K562 (cell line): Measurements from ENCODE around the gene ADAMTS2. TPM values are rescaled to one million over a fixed set of nuclear protein-coding genes. Genes with fewer than 3 reads are reported as not detected.

Experiments used
- ATAC-seq: fragments of 200-7000 bp; cut with Tn5 transposase; 3 replicates; pipeline ENCODE4 v1.9.1; 2020; ENCODE audit warnings: moderate library complexity
- BruUV-seq: library from RNA; stranded (reverse); fragments of 400-500 nt; replicated peaks from 2 replicates; lab custom pipeline; 2021; lab: Mats Ljungman, UMichigan
- CTCF ChIA-PET: fragments of 300-600 bp; formaldehyde crosslinking; extraction: SDS; loops from one replicate; lab custom pipeline; 2021; ENCODE audit warnings: low intra/inter-chr PET ratio; lab: Yijun Ruan, JAX
- POLR2A ChIA-PET: fragments of 300-600, 350-650 bp; sonication (Branson Sonifier 250); formaldehyde crosslinking; extraction: SDS; loops from one replicate; lab custom pipeline; 2021; ENCODE audit warnings: antibody characterized with exemption, inconsistent platforms; lab: Yijun Ruan, JAX
- DNase-seq, 4 experiments: peaks; one replicate each; pipeline versions ENCODE4 v3.0.0 to v3.0.0-alpha.2; 2011 to 2018; ENCODE audit warnings: low spot score in 3 of 4, mixed read lengths in 3 of 4; ENCODE audit errors: extremely low read depth in 1 of 4
- FAIRE-seq: peaks from 2 replicates; lab custom pipeline; 2011; peaks lifted over from hg19 to GRCh38; lab: Jason Lieb, UNC
- H2AFZ ChIP-seq: 2 replicates; pipeline ENCODE4 v1.6.0; 2011; ENCODE audit warnings: low read depth, low read length, control low read depth, inconsistent platforms
- H3K27ac ChIP-seq: fragments of 200-600 bp; 3 replicates; pipeline ENCODE4 v1.8.0; 2011; ENCODE audit warnings: low read depth, mild to moderate bottlenecking, control low read depth, inconsistent platforms, low read length, moderate library complexity, mixed read lengths; ENCODE audit errors: extremely low read depth
- H3K27me3 ChIP-seq, 2 experiments: fragments of 300-600 bp in 1 of 2; 2 replicates in 1 of 2; 3 replicates in 1 of 2; pipeline versions ENCODE4 v1.6.0 to v1.8.0; 2011; ENCODE audit warnings: inconsistent platforms in 2 of 2, low read length in 2 of 2, mild to moderate bottlenecking in 1 of 2, mixed read lengths in 1 of 2, moderate library complexity in 1 of 2; ENCODE audit not compliant: control insufficient read depth in 2 of 2, insufficient read depth in 2 of 2
- H3K36me3 ChIP-seq: fragments of 300-600 bp; 3 replicates; pipeline ENCODE4 v1.8.0; 2011; ENCODE audit warnings: mild to moderate bottlenecking, low read length, inconsistent platforms; ENCODE audit not compliant: control insufficient read depth, insufficient read depth
- H3K4me1 ChIP-seq, 2 experiments: fragments of 200-600 bp in 1 of 2; replicated peaks in 1 of 2; 2 replicates in 1 of 2; 3 replicates in 1 of 2; pipeline versions ENCODE4 v1.5.1 to v1.8.0; 2011; ENCODE audit warnings: inconsistent platforms in 2 of 2, low read length in 2 of 2, mild to moderate bottlenecking in 1 of 2, mixed read lengths in 1 of 2, moderate library complexity in 1 of 2; ENCODE audit not compliant: control insufficient read depth in 2 of 2, insufficient read depth in 2 of 2
- H3K4me2 ChIP-seq: 2 replicates; pipeline ENCODE4 v1.6.1; 2011; ENCODE audit warnings: low read length, control low read depth, inconsistent platforms, mixed read lengths; ENCODE audit not compliant: insufficient read depth
- H3K4me3 ChIP-seq: fragments of 200-600 bp; sonication (generic), shearing (Covaris generic); 2 replicates; pipeline ENCODE4 v1.5.1; 2016; ENCODE audit warnings: control low read depth, inconsistent platforms
- H3K79me2 ChIP-seq: fragments of 200-600 bp; 3 replicates; pipeline ENCODE4 v1.8.0; 2011; ENCODE audit warnings: low read length, inconsistent platforms; ENCODE audit not compliant: control insufficient read depth, insufficient read depth
- H3K9ac ChIP-seq, 2 experiments: 2 replicates each; pipeline versions ENCODE4 v1.6.0 to v1.6.1; 2011; ENCODE audit warnings: low read depth in 2 of 2, low read length in 2 of 2, control low read depth in 1 of 2, inconsistent platforms in 1 of 2, mild to moderate bottlenecking in 1 of 2, mixed read lengths in 1 of 2; ENCODE audit not compliant: insufficient read depth in 1 of 2
- H3K9me1 ChIP-seq: one replicate; pipeline ENCODE4 v1.6.0; 2011; ENCODE audit warnings: inconsistent platforms, mild to moderate bottlenecking, low read length, moderate library complexity; ENCODE audit not compliant: control insufficient read depth, insufficient read depth
- H3K9me3 ChIP-seq: replicated peaks from 2 replicates; pipeline ENCODE4 v1.5.1; 2011; ENCODE audit warnings: low read depth, low read length, inconsistent platforms; ENCODE audit not compliant: control insufficient read depth, insufficient read depth
- H4K20me1 ChIP-seq: replicated peaks from 2 replicates; pipeline ENCODE4 v1.6.1; 2011; ENCODE audit warnings: low read length, inconsistent platforms, mixed read lengths; ENCODE audit not compliant: control insufficient read depth, insufficient read depth
- ATF2 ChIP-seq: sonication (generic); formaldehyde crosslinking; IDR thresholded peaks from 2 replicates; pipeline ENCODE4 v1.8.1; 2022; ENCODE audit warnings: missing genetic modification reagents
- DNMT1 ChIP-seq: fragments of 450-650 bp; IDR thresholded peaks from 2 replicates; pipeline ENCODE4 v1.6.1; 2016; ENCODE audit warnings: antibody characterized with exemption, mild to moderate bottlenecking
- KDM2B ChIP-seq: fragments of 250-450 bp; sonication (Bioruptor Pico); IDR thresholded peaks from 2 replicates; pipeline ENCODE4 v1.8.0; 2021; ENCODE audit warnings: mild to moderate bottlenecking, moderate library complexity
- KDM5B ChIP-seq: fragments of 200-600 bp; sonication (generic); IDR thresholded peaks from 2 replicates; pipeline ENCODE4 v1.6.1; 2012; ENCODE audit warnings: low read depth, mild to moderate bottlenecking, moderate library complexity, low read length, control low read depth, inconsistent platforms; ENCODE audit not compliant: insufficient replicate concordance
- KLF10 ChIP-seq: fragments of 250-450 bp; sonication (Bioruptor Pico); IDR thresholded peaks from 2 replicates; pipeline ENCODE4 v1.6.1; 2021; ENCODE audit warnings: matching md5 sums
- MITF ChIP-seq: IDR thresholded peaks from 2 replicates; pipeline ENCODE4 v1.6.1; 2014; ENCODE audit warnings: antibody characterized with exemption
- NBN ChIP-seq: fragments of 450-650 bp; IDR thresholded peaks from 2 replicates; pipeline ENCODE4 v1.6.1; 2016; ENCODE audit warnings: low read depth, mild to moderate bottlenecking
- NFYB ChIP-seq: IDR thresholded peaks from 2 replicates; pipeline ENCODE4 v1.6.1; 2011; ENCODE audit warnings: mild to moderate bottlenecking, moderate library complexity; ENCODE audit not compliant: insufficient read length; ENCODE audit errors: extremely low read depth
- NUFIP1 ChIP-seq: fragments of 450-650 bp; IDR thresholded peaks from 2 replicates; pipeline ENCODE4 v1.6.1; 2018; ENCODE audit not compliant: partially characterized antibody
- POU5F1 ChIP-seq: fragments of 150-350 bp; IDR thresholded peaks from 2 replicates; pipeline ENCODE4 v1.6.1; 2014; ENCODE audit warnings: borderline replicate concordance, low read length, low read depth, mild to moderate bottlenecking; ENCODE audit not compliant: partially characterized antibody
- SIX5 ChIP-seq, 2 experiments: IDR thresholded peaks; 2 replicates each; pipeline ENCODE4 v1.6.1; 2011; ENCODE audit warnings: low read length in 2 of 2, borderline replicate concordance in 1 of 2, low read depth in 1 of 2, mild to moderate bottlenecking in 1 of 2, moderate library complexity in 1 of 2; ENCODE audit not compliant: insufficient read depth in 1 of 2
- ZBTB1 ChIP-seq: sonication (generic); formaldehyde crosslinking; IDR thresholded peaks from 2 replicates; pipeline ENCODE4 v1.8.1; 2023; ENCODE audit warnings: missing genetic modification reagents, low read depth, mild to moderate bottlenecking, borderline replicate concordance
- ZEB2 ChIP-seq: fragments of 450-650 bp; IDR thresholded peaks from 2 replicates; pipeline ENCODE4 v1.6.1; 2016
- ZNF12 ChIP-seq: sonication (generic); formaldehyde crosslinking; IDR thresholded peaks from 2 replicates; pipeline ENCODE4 v1.4.0; 2020; ENCODE audit warnings: mild to moderate bottlenecking, missing genetic modification reagents
- ZNF354B ChIP-seq: fragments of 250-450 bp; sonication (Bioruptor Pico); IDR thresholded peaks from 2 replicates; pipeline ENCODE4 v1.4.0; 2020
- ZNF518B ChIP-seq: fragments of 250-450 bp; sonication (Bioruptor Pico); IDR thresholded peaks from 2 replicates; pipeline ENCODE4 v1.5.0; 2021; ENCODE audit warnings: mild to moderate bottlenecking, moderate library complexity
- WGBS: fragments of 100-300 bp; shearing (Covaris generic); methylation state at CpG from one replicate; pipeline ENCODE4 v1.1.6; 2016; ENCODE audit warnings: low coverage, mixed read lengths; ENCODE audit not compliant: insufficient coverage; ENCODE audit errors: missing lambda C conversion rate; 5-methylcytosine and 5-hydroxymethylcytosine counted together
- in situ Hi-C: fragments of 300-500 bp; cut with MboI; formaldehyde crosslinking; loops from 4 replicates; pipeline ENCODE4 v1.15.0; 2018; ENCODE audit warnings: inconsistent platforms, mixed read lengths
- intact Hi-C: fragments of 100-400 bp; cut with micrococcal nuclease; formaldehyde crosslinking; loops from 2 replicates; pipeline ENCODE4 v1.14.2; 2022
- polyA plus RNA-seq, 8 experiments: library from polyadenylated mRNA; depleted of rRNA in 4 of 8; stranded (reverse) in 5 of 8; unstranded in 3 of 8; fragments of >200 nt; fragmentation: Nextera tagmentation in 2 of 8; fragmentation: Illumina TruSeq in 1 of 8; extraction: Ambion mirVana in 2 of 8; extraction: Trizol in 1 of 8; gene quantifications; 2 replicates each; pipeline versions ENCODE4 v1.2.1 to v1.2.3, GENCODE V29; 2011 to 2014; ENCODE audit warnings: inconsistent platforms in 1 of 8, missing spikeins in 1 of 8
- total RNA-seq, 7 experiments: library from RNA; depleted of rRNA in 6 of 7; stranded (reverse); fragments of >200 nt in 6 of 7; fragmentation: Illumina TruSeq in 2 of 7; extraction: Trizol in 2 of 7; gene quantifications; 2 replicates each; pipeline versions ENCODE4 v1.2.1 to v1.2.3, GENCODE V29; 2011 to 2021; ENCODE audit warnings: low replicate concordance in 1 of 7

Gene ADAMTS2
- total and polyA plus RNA-seq, 9 of the 15 experiments (the other 6 are each of a cell fraction or from before 2014, with no cell fraction given): not detected

- in situ Hi-C loops: no loop called here
- H4K20me1 ChIP-seq: no peaks in the 10 kb centered on the region
- ChIA-PET CTCF (no interaction called here), POLR2A (no interaction called here)
- peaks cover 0 to 7% of the 10 kb centered on the region in 2 experiments; a peak in 2 of 5 replicates for H3K4me1 ChIP-seq
- H3K9me3 ChIP-seq: no peaks in the 10 kb centered on the region
- H3K27me3 ChIP-seq: peaks cover 0 to 62% of the 10 kb centered on the region in 2 experiments; a peak in 2 of 5 replicates
- 6% methylated on average over 21 of the region's 21 CpGs for WGBS
- intact Hi-C loops: no loop called here
- H2AFZ ChIP-seq: no peak overlapping the region
- H3K36me3 ChIP-seq: no peaks in the 10 kb centered on the region
- no TSS peak for BruUV-seq
- H3K4me2 ChIP-seq: no peak overlapping the region
- no peaks in the 10 kb centered on the region for H3K79me2 ChIP-seq
- no peak for DNase-seq
- no peaks in the 10 kb centered on the region for H3K9me1 ChIP-seq
- TF ChIP-seq ZEB2: no peak
- TF ChIP-seq ZNF518B (CRISPR knock-in tag): no peak
- no peak for TF ChIP-seq KLF10
- TF ChIP-seq ZNF12 (CRISPR knock-in tag): no peak
- TF ChIP-seq NBN: no peak
- no peak for TF ChIP-seq POU5F1
- TF ChIP-seq DNMT1: no peak
- no peak for TF ChIP-seq NUFIP1
- TF ChIP-seq SIX5 (IDR thresholded peaks at IDR 0.05; ENCODE audit: borderline replicate concordance in 1 of 2, insufficient read depth in 1 of 2, low read depth in 1 of 2, low read length in 2 of 2): no peak
- TF ChIP-seq KDM2B: no peak
- TF ChIP-seq KDM5B: no peak
- no peak for TF ChIP-seq ZBTB1
- no peak for TF ChIP-seq ZNF354B
- no peak for TF ChIP-seq MITF
- TF ChIP-seq NFYB: no peak
- TF ChIP-seq ATF2: no peak
- TF ChIP-seq, all 486 proteins: peak for 0
- Histone ChIP-seq H3K9ac (no peak overlapping the region), H3K4me3 (no peak overlapping the region), H3K27ac (no peak overlapping the region)
- ATAC-seq: no peak
- FAIRE-seq: no peak
Measured at GRCh38 chr5:179127136-179128040, 217.9 kb downstream of the ADAMTS2 start.
